GM23338 (cell line): ENCODE measurements around the gene CEP250. TPM values are rescaled to one million over a fixed set of nuclear protein-coding genes. Genes with fewer than 3 reads are reported as not detected.

Experiments used
- ATAC-seq: fragments of 200-7000 bp; cut with Tn5 transposase; 3 replicates; pipeline ENCODE4 v1.9.1; 2020
- DNase-seq: peaks from one replicate; pipeline ENCODE4 v3.0.0-alpha.2; 2015; ENCODE audit warnings: low spot score
- H2AFZ ChIP-seq: fragments of 200-600 bp; sonication (generic); 2 replicates; pipeline ENCODE4 v1.8.0; 2016; ENCODE audit warnings: antibody characterized with exemption, mild to moderate bottlenecking, moderate library complexity
- H3F3A ChIP-seq: fragments of 200-600 bp; sonication (generic); replicated peaks from 2 replicates; pipeline ENCODE4 v1.8.0; 2017; ENCODE audit warnings: antibody characterized with exemption, mixed run types, low read depth
- H3K27ac ChIP-seq: fragments of 200-600 bp; sonication (generic); 2 replicates; pipeline ENCODE4 v1.6.1; 2016; ENCODE audit warnings: low read depth
- H3K27me3 ChIP-seq: fragments of 200-600 bp; sonication (generic); 2 replicates; pipeline ENCODE4 v1.8.0; 2016; ENCODE audit warnings: mild to moderate bottlenecking, mixed run types, moderate library complexity; ENCODE audit not compliant: insufficient read depth
- H3K36me3 ChIP-seq: fragments of 200-600 bp; sonication (generic); 2 replicates; pipeline ENCODE4 v1.8.0; 2016; ENCODE audit warnings: mild to moderate bottlenecking; ENCODE audit not compliant: insufficient read depth
- H3K4me1 ChIP-seq: fragments of 200-600 bp; sonication (generic); 2 replicates; pipeline ENCODE4 v1.8.0; 2016; ENCODE audit warnings: mild to moderate bottlenecking, moderate library complexity; ENCODE audit not compliant: insufficient read depth
- H3K4me2 ChIP-seq: fragments of 200-600 bp; sonication (generic); 2 replicates; pipeline ENCODE4 v1.7.1; 2017; ENCODE audit warnings: mixed run types
- H3K4me3 ChIP-seq: fragments of 200-600 bp; sonication (generic); 2 replicates; pipeline ENCODE4 v1.6.1; 2016; ENCODE audit warnings: mixed run types
- H3K79me2 ChIP-seq: fragments of 200-600 bp; sonication (generic); replicated peaks from 2 replicates; pipeline ENCODE4 v1.8.0; 2017; ENCODE audit warnings: mild to moderate bottlenecking; ENCODE audit not compliant: insufficient read depth
- H3K9me2 ChIP-seq: fragments of 200-600 bp; sonication (generic); 2 replicates; pipeline ENCODE4 v1.8.0; 2017; ENCODE audit not compliant: insufficient read depth
- H4K20me1 ChIP-seq: fragments of 200-600 bp; sonication (generic); replicated peaks from 2 replicates; pipeline ENCODE4 v1.8.0; 2017; ENCODE audit warnings: mild to moderate bottlenecking; ENCODE audit not compliant: insufficient read depth
- H3K27ac Mint-ChIP-seq: 2 replicates; pipeline ENCODE4 v1.8.0; 2020; ENCODE audit warnings: inconsistent platforms, mild to moderate bottlenecking, moderate library complexity, mixed read lengths
- H3K27me3 Mint-ChIP-seq: 3 replicates; pipeline ENCODE4 v1.8.0; 2022; ENCODE audit warnings: low read depth, mild to moderate bottlenecking, moderate library complexity, mixed read lengths, inconsistent platforms; ENCODE audit not compliant: insufficient read depth, poor library complexity
- H3K36me3 Mint-ChIP-seq: 3 replicates; pipeline ENCODE4 v1.8.0; 2021; ENCODE audit warnings: low read depth, mild to moderate bottlenecking, inconsistent platforms, moderate library complexity, mixed read lengths
- H3K4me1 Mint-ChIP-seq: 3 replicates; pipeline ENCODE4 v1.8.0; 2020; ENCODE audit warnings: mild to moderate bottlenecking, inconsistent platforms, mixed read lengths
- H3K4me3 Mint-ChIP-seq: 3 replicates; pipeline ENCODE4 v1.8.0; 2021; ENCODE audit warnings: moderate library complexity, mild to moderate bottlenecking, inconsistent platforms, mixed read lengths
- H3K9me3 Mint-ChIP-seq: 3 replicates; pipeline ENCODE4 v1.8.0; 2020; ENCODE audit warnings: moderate library complexity, mild to moderate bottlenecking, inconsistent platforms, mixed read lengths
- CTCF ChIP-seq, 2 experiments: fragments of 200-600 bp in 1 of 2; sonication (generic) in 1 of 2; conservative IDR thresholded peaks; 2 replicates each; pipeline versions ENCODE4 v1.5.1 to v1.6.1; 2016 to 2017; ENCODE audit warnings: antibody characterized with exemption in 2 of 2, low read depth in 2 of 2, mild to moderate bottlenecking in 2 of 2, moderate library complexity in 1 of 2
- EZH2phosphoT487 ChIP-seq: fragments of 200-600 bp; sonication (generic); IDR thresholded peaks from one replicate; pipeline ENCODE4 v1.8.1; 2018; ENCODE audit warnings: antibody characterized with exemption; ENCODE audit not compliant: unreplicated experiment
- JUNB ChIP-seq: IDR thresholded peaks from one replicate; pipeline ENCODE4 v1.6.1; 2016; ENCODE audit warnings: antibody characterized with exemption; ENCODE audit not compliant: unreplicated experiment
- POLR2AphosphoS5 ChIP-seq: IDR thresholded peaks from 2 replicates; pipeline ENCODE4 v1.6.1; 2016; ENCODE audit warnings: antibody characterized with exemption, low read depth
- REST ChIP-seq: IDR thresholded peaks from one replicate; pipeline ENCODE4 v1.6.1; 2018; ENCODE audit warnings: antibody characterized with exemption; ENCODE audit not compliant: unreplicated experiment
- ZNF114 ChIP-seq: fragments of 250-450 bp; sonication (Bioruptor Pico); IDR thresholded peaks from 2 replicates; pipeline ENCODE4 v1.5.0; 2020; ENCODE audit warnings: mild to moderate bottlenecking, moderate library complexity
- ZNF331 ChIP-seq: fragments of 250-450 bp; sonication (Bioruptor Pico); IDR thresholded peaks from 2 replicates; pipeline ENCODE4 v1.5.0; 2020; ENCODE audit warnings: low read depth, mild to moderate bottlenecking, moderate library complexity
- polyA plus RNA-seq: library from polyadenylated mRNA; unstranded; fragments of >200 nt; fragmentation: Nextera tagmentation; extraction: Ambion mirVana; gene quantifications from 2 replicates; pipeline ENCODE4 v1.2.1, GENCODE V29; 2016
- total RNA-seq: library from RNA; depleted of rRNA; stranded (reverse); fragments of >200 nt; shearing (Covaris generic); gene quantifications from 2 replicates; pipeline ENCODE4 v1.2.3, GENCODE V29; 2014
- TF ChIP-seq, protein P1 (sequence below): IDR thresholded peaks from 2 replicates; pipeline ENCODE4 v1.6.1; 2016; ENCODE audit warnings: antibody characterized with exemption

The CEP250 gene
- total and polyA plus RNA-seq, 2 experiments from 2014 or later = 28.0 to 29.1 TPM

- Histone ChIP-seq H3K4me2 (peak overlapping the region; percentile 75), H3K27ac (no peak overlapping the region), H4K20me1 (no peaks in the 10 kb centered on the region), H3K4me3 (peak overlapping the region; percentile 51), H3F3A (no peaks in the 10 kb centered on the region), H3K79me2 (no peaks in the 10 kb centered on the region), H3K36me3 (no peaks in the 10 kb centered on the region), H3K4me1 (no peaks in the 10 kb centered on the region; the same call in 1 of the 2 replicates), H2AFZ (peak overlapping the region; percentile 80; the same call in 1 of the 2 replicates), H3K27me3 (no peaks in the 10 kb centered on the region), H3K9me2 (no peaks in the 10 kb centered on the region)
- Mint-ChIP-seq H3K4me1 (peaks cover 11% of the 10 kb centered on the region), H3K27ac (peak overlapping the region; percentile 68; the same call in 1 of the 2 replicates), H3K9me3 (peaks cover 5% of the 10 kb centered on the region; the same call in 1 of the 3 replicates), H3K36me3 (no peaks in the 10 kb centered on the region; the same call in 2 of the 3 replicates), H3K27me3 (peaks cover 3% of the 10 kb centered on the region), H3K4me3 (peak overlapping the region; percentile 68)
- DNase-seq (peak; percentile 88), ATAC-seq (peak; percentile 92)
- no peak for TF ChIP-seq ZNF331 (CRISPR knock-in tag)
- TF ChIP-seq POLR2AphosphoS5 = peak; percentile 39; the same call in 1 of the 2 replicates
- peak; percentile 85 to 99 for TF ChIP-seq CTCF (conservative IDR thresholded peaks at IDR 0.05; ENCODE audit: low read depth in 2 of 2)
Observed at GRCh38 chr20:35447082-35447789, 8.2 kb upstream of the CEP250 start.

- Mint-ChIP-seq H3K9me3 (peaks cover 8% of the 10 kb centered on the region; the same call in 1 of the 3 replicates), H3K4me1 (peaks cover 14% of the 10 kb centered on the region), H3K27ac (no peak overlapping the region), H3K27me3 (peaks cover 3% of the 10 kb centered on the region), H3K36me3 (peaks cover 4% of the 10 kb centered on the region; the same call in 1 of the 3 replicates), H3K4me3 (no peak overlapping the region)
- Histone ChIP-seq H3K79me2 (no peaks in the 10 kb centered on the region), H3K27ac (no peak overlapping the region), H3K36me3 (no peaks in the 10 kb centered on the region), H3K4me3 (no peak overlapping the region), H2AFZ (no peak overlapping the region), H4K20me1 (no peaks in the 10 kb centered on the region), H3K4me2 (no peak overlapping the region), H3K4me1 (no peaks in the 10 kb centered on the region; the same call in 1 of the 2 replicates), H3K9me2 (no peaks in the 10 kb centered on the region), H3F3A (peaks cover 2% of the 10 kb centered on the region; the same call in 1 of the 2 replicates), H3K27me3 (no peaks in the 10 kb centered on the region)
- DNase-seq (no peak), ATAC-seq (no peak)
- TF ChIP-seq JUNB (no peak), EZH2phosphoT487 (no peak), ZNF331 (CRISPR knock-in tag) (no peak), ZNF114 (CRISPR knock-in tag) (no peak), REST (no peak)
- TF ChIP-seq, protein P1, sequence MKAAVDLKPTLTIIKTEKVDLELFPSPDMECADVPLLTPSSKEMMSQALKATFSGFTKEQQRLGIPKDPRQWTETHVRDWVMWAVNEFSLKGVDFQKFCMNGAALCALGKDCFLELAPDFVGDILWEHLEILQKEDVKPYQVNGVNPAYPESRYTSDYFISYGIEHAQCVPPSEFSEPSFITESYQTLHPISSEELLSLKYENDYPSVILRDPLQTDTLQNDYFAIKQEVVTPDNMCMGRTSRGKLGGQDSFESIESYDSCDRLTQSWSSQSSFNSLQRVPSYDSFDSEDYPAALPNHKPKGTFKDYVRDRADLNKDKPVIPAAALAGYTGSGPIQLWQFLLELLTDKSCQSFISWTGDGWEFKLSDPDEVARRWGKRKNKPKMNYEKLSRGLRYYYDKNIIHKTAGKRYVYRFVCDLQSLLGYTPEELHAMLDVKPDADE = no peak
Observed at GRCh38 chr20:35448788-35449373, 6.5 kb upstream of the CEP250 start.
